Liver (tissue), 9 donors: Measurements from ENCODE around the gene DOK6. TPM values are rescaled to one million over a fixed set of nuclear protein-coding genes. Genes with fewer than 3 reads are reported as not detected.

Experiments
- DNase-seq: peaks from one replicate; pipeline ENCODE4 v3.0.0-alpha.2; 2017; ENCODE audit warnings: low spot score
- H3K27ac ChIP-seq, 2 donors: one replicate each; pipeline ENCODE4 v1.7.0; 2013; ENCODE audit warnings: inconsistent platforms in 2 of 2, low read length in 2 of 2, control low read depth in 1 of 2, low read depth in 1 of 2, mild to moderate bottlenecking in 1 of 2
- H3K27me3 ChIP-seq, 4 donors: one replicate each; pipeline versions ENCODE4 v1.6.1 to v1.7.0; 2013; ENCODE audit warnings: low read length in 3 of 4, inconsistent platforms in 1 of 4, mild to moderate bottlenecking in 1 of 4, moderate library complexity in 1 of 4; ENCODE audit not compliant: control insufficient read depth in 4 of 4, insufficient read depth in 4 of 4
- H3K36me3 ChIP-seq, 4 donors: one replicate each; pipeline versions ENCODE4 v1.6.1 to v1.7.0; 2013; ENCODE audit warnings: low read length in 3 of 4, mild to moderate bottlenecking in 3 of 4, low read depth in 1 of 4, moderate library complexity in 1 of 4; ENCODE audit not compliant: control insufficient read depth in 4 of 4, insufficient read depth in 3 of 4
- H3K4me1 ChIP-seq, 4 donors: one replicate each; pipeline versions ENCODE4 v1.6.1 to v1.7.0; 2013; ENCODE audit warnings: low read length in 3 of 4, mild to moderate bottlenecking in 3 of 4, moderate library complexity in 1 of 4; ENCODE audit not compliant: control insufficient read depth in 4 of 4, insufficient read depth in 4 of 4
- H3K4me3 ChIP-seq, 3 donors: one replicate each; pipeline versions ENCODE4 v1.6.1 to v1.7.0; 2013; ENCODE audit warnings: low read length in 3 of 3, control low read depth in 1 of 3, low read depth in 1 of 3, mild to moderate bottlenecking in 1 of 3
- H3K9ac ChIP-seq, 2 donors: one replicate each; pipeline ENCODE4 v1.7.0; 2013; ENCODE audit warnings: low read length in 2 of 2, mild to moderate bottlenecking in 2 of 2, moderate library complexity in 2 of 2, control low read depth in 1 of 2, low read depth in 1 of 2
- H3K9me3 ChIP-seq, 4 donors: one replicate each; pipeline versions ENCODE4 v1.6.1 to v1.7.0; 2013; ENCODE audit warnings: low read length in 3 of 4; ENCODE audit not compliant: control insufficient read depth in 4 of 4
- EGR1 ChIP-seq, 2 donors: IDR thresholded peaks; 2 replicates each; pipeline ENCODE4 v1.6.1; 2016 to 2018; ENCODE audit warnings: antibody characterized with exemption in 2 of 2, low read depth in 2 of 2
- FOXA1 ChIP-seq: IDR thresholded peaks from 2 replicates; pipeline ENCODE4 v1.6.1; 2016; ENCODE audit warnings: antibody characterized with exemption
- FOXA2 ChIP-seq: IDR thresholded peaks from 2 replicates; pipeline ENCODE4 v1.6.1; 2016; ENCODE audit warnings: antibody characterized with exemption
- GABPA ChIP-seq, 2 donors: IDR thresholded peaks in 1 of 2; conservative IDR thresholded peaks in 1 of 2; 2 replicates each; pipeline ENCODE4 v1.6.1; 2016; ENCODE audit warnings: antibody characterized with exemption in 2 of 2, mild to moderate bottlenecking in 1 of 2, moderate library complexity in 1 of 2
- HNF4A ChIP-seq, 2 donors: conservative IDR thresholded peaks; 2 replicates each; pipeline ENCODE4 v1.6.1; 2016; ENCODE audit warnings: antibody characterized with exemption in 2 of 2, mild to moderate bottlenecking in 2 of 2
- HNF4G ChIP-seq: IDR thresholded peaks from 2 replicates; pipeline ENCODE4 v1.6.1; 2016; ENCODE audit warnings: antibody characterized with exemption
- JUND ChIP-seq, 2 donors: IDR thresholded peaks; 2 replicates each; pipeline ENCODE4 v1.6.1; 2016; ENCODE audit warnings: antibody characterized with exemption in 2 of 2
- NR2F2 ChIP-seq: IDR thresholded peaks from 2 replicates; pipeline ENCODE4 v1.6.1; 2016; ENCODE audit warnings: antibody characterized with exemption
- RAD21 ChIP-seq, 2 donors: IDR thresholded peaks; 2 replicates each; pipeline ENCODE4 v1.6.1; 2016; ENCODE audit warnings: antibody characterized with exemption in 2 of 2, mild to moderate bottlenecking in 2 of 2
- RXRA ChIP-seq, 2 donors: IDR thresholded peaks; 2 replicates each; pipeline ENCODE4 v1.6.1; 2017 to 2018; ENCODE audit warnings: antibody characterized with exemption in 2 of 2, mild to moderate bottlenecking in 1 of 2
- SP1 ChIP-seq: IDR thresholded peaks from 2 replicates; pipeline ENCODE4 v1.6.1; 2018; ENCODE audit warnings: antibody characterized with exemption, mild to moderate bottlenecking
- TAF1 ChIP-seq: conservative IDR thresholded peaks from 2 replicates; pipeline ENCODE4 v1.6.1; 2016; ENCODE audit warnings: antibody characterized with exemption, mild to moderate bottlenecking
- WGBS: extraction: QIAGEN DNeasy Blood & Tissue Kit; methylation state at CpG from one replicate; pipeline ENCODE4 v1.1.7; 2013; 5-methylcytosine and 5-hydroxymethylcytosine counted together
- polyA plus RNA-seq, 2 donors: library from polyadenylated mRNA; stranded (reverse) in 1 of 2; unstranded in 1 of 2; fragments of 200-250 nt in 1 of 2; fragments of >200 nt in 1 of 2; fragmentation: Nextera tagmentation in 1 of 2; extraction: Ambion mirVana in 1 of 2; gene quantifications; one replicate each; pipeline versions ENCODE4 v1.2.1 to v1.2.3, GENCODE V29; 2013 to 2015
- total RNA-seq, 2 donors: library from RNA; depleted of rRNA; stranded (reverse); fragments of >200 nt; gene quantifications; one replicate each; pipeline ENCODE4 v1.2.3, GENCODE V29; 2014
- TF ChIP-seq, protein P1 (sequence below): IDR thresholded peaks from 2 replicates; pipeline ENCODE4 v1.6.1; 2016; ENCODE audit warnings: antibody characterized with exemption, mild to moderate bottlenecking
- TF ChIP-seq, protein P2 (sequence below): IDR thresholded peaks from 2 replicates; pipeline ENCODE4 v1.6.1; 2016; ENCODE audit warnings: antibody characterized with exemption
- TF ChIP-seq, protein P3 (sequence below): fragments of 150-350 bp; IDR thresholded peaks from 2 replicates; pipeline ENCODE4 v1.5.1; 2017; ENCODE audit warnings: improper control_type of control experiment, low read depth, low read length; ENCODE audit not compliant: missing input control
- TF ChIP-seq, protein P4 (sequence below): IDR thresholded peaks from 2 replicates; pipeline ENCODE4 v1.6.1; 2016; ENCODE audit warnings: antibody characterized with exemption
- TF ChIP-seq, protein P5 (sequence below): IDR thresholded peaks from 2 replicates; pipeline ENCODE4 v1.6.1; 2016; ENCODE audit warnings: antibody characterized with exemption
- donor health status: healthy.
- donor health status: healthy.
- donor health status: healthy.
- donor health status: healthy.
- donor health status: healthy.

Gene DOK6
- total and polyA plus RNA-seq, 4 donors: 0.08 to 1.1 (median 0.67) TPM

DNA sequence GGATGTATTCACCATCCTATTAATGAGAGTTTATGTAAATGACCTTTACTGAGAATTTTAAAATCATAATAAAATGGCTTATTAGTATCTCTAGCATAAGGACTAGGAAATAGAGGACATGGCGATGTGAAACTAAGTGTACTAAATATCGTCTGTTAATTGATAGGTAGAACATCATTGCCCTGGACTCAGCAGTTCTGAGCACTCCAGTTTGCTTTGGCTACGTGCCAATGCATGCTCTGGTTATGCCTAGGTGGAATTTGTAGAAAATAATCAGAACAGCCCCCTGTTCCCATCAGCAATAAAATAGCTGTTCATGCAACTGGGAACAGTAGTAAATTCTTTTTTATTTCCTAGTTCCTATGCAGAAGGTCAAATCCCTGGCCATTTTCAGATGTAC is 247.8 kb downstream of the DOK6 start:
- Histone ChIP-seq H3K27ac (no peak overlapping the region), H3K9ac (no peak overlapping the region), H3K4me1 (no peaks in the 10 kb centered on the region), H3K27me3 (no peaks in the 10 kb centered on the region), H3K9me3 (no peaks in the 10 kb centered on the region), H3K4me3 (no peak overlapping the region), H3K36me3 (no peaks in the 10 kb centered on the region)
- TF ChIP-seq SP1: no peak
- TF ChIP-seq, protein P1, sequence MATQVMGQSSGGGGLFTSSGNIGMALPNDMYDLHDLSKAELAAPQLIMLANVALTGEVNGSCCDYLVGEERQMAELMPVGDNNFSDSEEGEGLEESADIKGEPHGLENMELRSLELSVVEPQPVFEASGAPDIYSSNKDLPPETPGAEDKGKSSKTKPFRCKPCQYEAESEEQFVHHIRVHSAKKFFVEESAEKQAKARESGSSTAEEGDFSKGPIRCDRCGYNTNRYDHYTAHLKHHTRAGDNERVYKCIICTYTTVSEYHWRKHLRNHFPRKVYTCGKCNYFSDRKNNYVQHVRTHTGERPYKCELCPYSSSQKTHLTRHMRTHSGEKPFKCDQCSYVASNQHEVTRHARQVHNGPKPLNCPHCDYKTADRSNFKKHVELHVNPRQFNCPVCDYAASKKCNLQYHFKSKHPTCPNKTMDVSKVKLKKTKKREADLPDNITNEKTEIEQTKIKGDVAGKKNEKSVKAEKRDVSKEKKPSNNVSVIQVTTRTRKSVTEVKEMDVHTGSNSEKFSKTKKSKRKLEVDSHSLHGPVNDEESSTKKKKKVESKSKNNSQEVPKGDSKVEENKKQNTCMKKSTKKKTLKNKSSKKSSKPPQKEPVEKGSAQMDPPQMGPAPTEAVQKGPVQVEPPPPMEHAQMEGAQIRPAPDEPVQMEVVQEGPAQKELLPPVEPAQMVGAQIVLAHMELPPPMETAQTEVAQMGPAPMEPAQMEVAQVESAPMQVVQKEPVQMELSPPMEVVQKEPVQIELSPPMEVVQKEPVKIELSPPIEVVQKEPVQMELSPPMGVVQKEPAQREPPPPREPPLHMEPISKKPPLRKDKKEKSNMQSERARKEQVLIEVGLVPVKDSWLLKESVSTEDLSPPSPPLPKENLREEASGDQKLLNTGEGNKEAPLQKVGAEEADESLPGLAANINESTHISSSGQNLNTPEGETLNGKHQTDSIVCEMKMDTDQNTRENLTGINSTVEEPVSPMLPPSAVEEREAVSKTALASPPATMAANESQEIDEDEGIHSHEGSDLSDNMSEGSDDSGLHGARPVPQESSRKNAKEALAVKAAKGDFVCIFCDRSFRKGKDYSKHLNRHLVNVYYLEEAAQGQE: no peak
- no peak for TF ChIP-seq FOXA2
- TF ChIP-seq, protein P2, sequence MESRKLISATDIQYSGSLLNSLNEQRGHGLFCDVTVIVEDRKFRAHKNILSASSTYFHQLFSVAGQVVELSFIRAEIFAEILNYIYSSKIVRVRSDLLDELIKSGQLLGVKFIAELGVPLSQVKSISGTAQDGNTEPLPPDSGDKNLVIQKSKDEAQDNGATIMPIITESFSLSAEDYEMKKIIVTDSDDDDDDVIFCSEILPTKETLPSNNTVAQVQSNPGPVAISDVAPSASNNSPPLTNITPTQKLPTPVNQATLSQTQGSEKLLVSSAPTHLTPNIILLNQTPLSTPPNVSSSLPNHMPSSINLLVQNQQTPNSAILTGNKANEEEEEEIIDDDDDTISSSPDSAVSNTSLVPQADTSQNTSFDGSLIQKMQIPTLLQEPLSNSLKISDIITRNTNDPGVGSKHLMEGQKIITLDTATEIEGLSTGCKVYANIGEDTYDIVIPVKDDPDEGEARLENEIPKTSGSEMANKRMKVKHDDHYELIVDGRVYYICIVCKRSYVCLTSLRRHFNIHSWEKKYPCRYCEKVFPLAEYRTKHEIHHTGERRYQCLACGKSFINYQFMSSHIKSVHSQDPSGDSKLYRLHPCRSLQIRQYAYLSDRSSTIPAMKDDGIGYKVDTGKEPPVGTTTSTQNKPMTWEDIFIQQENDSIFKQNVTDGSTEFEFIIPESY: no peak
- TF ChIP-seq, protein P3, sequence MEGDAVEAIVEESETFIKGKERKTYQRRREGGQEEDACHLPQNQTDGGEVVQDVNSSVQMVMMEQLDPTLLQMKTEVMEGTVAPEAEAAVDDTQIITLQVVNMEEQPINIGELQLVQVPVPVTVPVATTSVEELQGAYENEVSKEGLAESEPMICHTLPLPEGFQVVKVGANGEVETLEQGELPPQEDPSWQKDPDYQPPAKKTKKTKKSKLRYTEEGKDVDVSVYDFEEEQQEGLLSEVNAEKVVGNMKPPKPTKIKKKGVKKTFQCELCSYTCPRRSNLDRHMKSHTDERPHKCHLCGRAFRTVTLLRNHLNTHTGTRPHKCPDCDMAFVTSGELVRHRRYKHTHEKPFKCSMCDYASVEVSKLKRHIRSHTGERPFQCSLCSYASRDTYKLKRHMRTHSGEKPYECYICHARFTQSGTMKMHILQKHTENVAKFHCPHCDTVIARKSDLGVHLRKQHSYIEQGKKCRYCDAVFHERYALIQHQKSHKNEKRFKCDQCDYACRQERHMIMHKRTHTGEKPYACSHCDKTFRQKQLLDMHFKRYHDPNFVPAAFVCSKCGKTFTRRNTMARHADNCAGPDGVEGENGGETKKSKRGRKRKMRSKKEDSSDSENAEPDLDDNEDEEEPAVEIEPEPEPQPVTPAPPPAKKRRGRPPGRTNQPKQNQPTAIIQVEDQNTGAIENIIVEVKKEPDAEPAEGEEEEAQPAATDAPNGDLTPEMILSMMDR: no peak
- TF ChIP-seq, protein P4, sequence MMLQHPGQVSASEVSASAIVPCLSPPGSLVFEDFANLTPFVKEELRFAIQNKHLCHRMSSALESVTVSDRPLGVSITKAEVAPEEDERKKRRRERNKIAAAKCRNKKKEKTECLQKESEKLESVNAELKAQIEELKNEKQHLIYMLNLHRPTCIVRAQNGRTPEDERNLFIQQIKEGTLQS: no peak
- TF ChIP-seq RAD21 (IDR thresholded peaks at IDR 0.05): no peak
- TF ChIP-seq RXRA (IDR thresholded peaks at IDR 0.05): no peak
- TF ChIP-seq GABPA (IDR thresholded peaks at IDR 0.05 in 1 of 2, conservative IDR thresholded peaks at IDR 0.05 in 1 of 2): no peak
- TF ChIP-seq NR2F2: no peak
- TF ChIP-seq JUND (IDR thresholded peaks at IDR 0.05): no peak
- no peak for TF ChIP-seq TAF1
- no peak for TF ChIP-seq EGR1 (IDR thresholded peaks at IDR 0.05; ENCODE audit: low read depth in 2 of 2)
- no peak for TF ChIP-seq HNF4A (conservative IDR thresholded peaks at IDR 0.05)
- TF ChIP-seq, protein P5, sequence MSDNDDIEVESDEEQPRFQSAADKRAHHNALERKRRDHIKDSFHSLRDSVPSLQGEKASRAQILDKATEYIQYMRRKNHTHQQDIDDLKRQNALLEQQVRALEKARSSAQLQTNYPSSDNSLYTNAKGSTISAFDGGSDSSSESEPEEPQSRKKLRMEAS: no peak
- TF ChIP-seq HNF4G: no peak
- DNase-seq: no peak
- WGBS: 37% methylated on average over 3 of the region's 3 CpGs

DNA sequence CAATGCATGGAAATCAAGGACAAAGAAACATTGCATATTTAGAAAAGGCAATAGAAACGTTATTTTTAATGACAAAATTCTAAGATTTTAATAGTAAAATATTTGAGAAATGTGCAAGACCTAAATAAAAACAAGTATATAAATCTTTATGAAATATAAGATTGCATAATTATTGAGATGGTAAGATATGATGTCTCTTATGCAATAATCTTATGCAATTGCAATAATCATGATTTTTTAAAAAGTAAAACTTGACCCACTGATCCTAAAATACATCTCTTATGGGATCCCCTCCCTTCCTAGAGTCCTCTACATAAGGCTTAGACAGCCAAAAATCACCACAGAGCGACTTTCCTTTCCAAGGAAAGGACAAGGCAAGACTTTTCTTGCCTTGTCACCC is 249.0 kb downstream of the DOK6 start:
- no peak for DNase-seq
- TF ChIP-seq GABPA (IDR thresholded peaks at IDR 0.05 in 1 of 2, conservative IDR thresholded peaks at IDR 0.05 in 1 of 2): no peak
- TF ChIP-seq, protein P5: no peak
- no peak for TF ChIP-seq JUND (IDR thresholded peaks at IDR 0.05)
- no peak for TF ChIP-seq FOXA1
- TF ChIP-seq HNF4A (conservative IDR thresholded peaks at IDR 0.05): no peak
- TF ChIP-seq RAD21 (IDR thresholded peaks at IDR 0.05): no peak
- no peak for TF ChIP-seq NR2F2
- WGBS: 74% methylated on average over 2 of the region's 2 CpGs
- H3K4me1 ChIP-seq: no peaks in the 10 kb centered on the region
- no peak overlapping the region for H3K27ac ChIP-seq
- no peaks in the 10 kb centered on the region for H3K9me3 ChIP-seq
- H3K9ac ChIP-seq: no peak overlapping the region
- no peaks in the 10 kb centered on the region for H3K27me3 ChIP-seq
- no peaks in the 10 kb centered on the region for H3K36me3 ChIP-seq
- H3K4me3 ChIP-seq: no peak overlapping the region
